Measurements from ENCODE around the gene GABBR2.

GABBR2 gene

GRCh38 chr9:98558575-98558974, 150.2 kb downstream of the GABBR2 start:
- H3K27ac ChIP-seq: no peak overlapping the region
- TF ChIP-seq ZFX (IDR thresholded peaks at IDR 0.05) (no peak), CTCF (conservative IDR thresholded peaks at IDR 0.05) (no peak)

- TF ChIP-seq CTCF (conservative IDR thresholded peaks at IDR 0.05) (no peak), ZFX (IDR thresholded peaks at IDR 0.05) (no peak)
- no peak overlapping the region for H3K27ac ChIP-seq
Measured at GRCh38 chr9:98556511-98556910, 152.2 kb downstream of the GABBR2 start.

- H3K27ac ChIP-seq: no peak overlapping the region
- no peak for TF ChIP-seq CTCF (conservative IDR thresholded peaks at IDR 0.05)
- no peak for TF ChIP-seq ZFX (IDR thresholded peaks at IDR 0.05)
Measured at GRCh38 chr9:98555651-98556465, 152.9 kb downstream of the GABBR2 start.

- H3K27ac ChIP-seq: no peak overlapping the region
- TF ChIP-seq ZFX (IDR thresholded peaks at IDR 0.05): no peak
- TF ChIP-seq CTCF (conservative IDR thresholded peaks at IDR 0.05): no peak
Measured at GRCh38 chr9:98554752-98555151, 154.0 kb downstream of the GABBR2 start.

- no peak for TF ChIP-seq CTCF (conservative IDR thresholded peaks at IDR 0.05)
- TF ChIP-seq ZFX (IDR thresholded peaks at IDR 0.05): no peak
- H3K27ac ChIP-seq: no peak overlapping the region
Measured at GRCh38 chr9:98552331-98552730, 156.4 kb downstream of the GABBR2 start.

- TF ChIP-seq ZFX (IDR thresholded peaks at IDR 0.05) (no peak), CTCF (conservative IDR thresholded peaks at IDR 0.05) (no peak)
- H3K27ac ChIP-seq: no peak overlapping the region
Measured at GRCh38 chr9:98551511-98552286, 157.0 kb downstream of the GABBR2 start.

GRCh38 chr9:98550206-98550820, 158.4 kb downstream of the GABBR2 start:
- no peak overlapping the region for H3K27ac ChIP-seq
- TF ChIP-seq CTCF (conservative IDR thresholded peaks at IDR 0.05) (no peak), ZFX (IDR thresholded peaks at IDR 0.05) (no peak)
